Adrenal gland (tissue), 5 donors: Measurements from ENCODE around the gene FOXP3.

Source experiments
- POLR2A ChIP-seq, 2 donors: fragments of 450-650 bp; IDR thresholded peaks; one replicate each; pipeline ENCODE4 v1.6.1; 2017; ENCODE audit warnings: antibody characterized with exemption in 2 of 2, mild to moderate bottlenecking in 2 of 2, moderate library complexity in 1 of 2
- TF ChIP-seq, protein P1 (sequence below), 6 experiments: fragments of 450-650 bp in 4 of 6; fragments of 200-600 bp in 2 of 6; sonication (generic) in 1 of 6; IDR thresholded peaks; 1 replicate in 5 of 6; 2 replicates in 1 of 6; pipeline versions ENCODE4 v1.5.1 to v1.8.0; 2016 to 2021; ENCODE audit warnings: antibody characterized with exemption in 6 of 6, mild to moderate bottlenecking in 2 of 6, moderate library complexity in 1 of 6
- donor health status: DM: no; HTN: no; CAD: no.

DNA sequence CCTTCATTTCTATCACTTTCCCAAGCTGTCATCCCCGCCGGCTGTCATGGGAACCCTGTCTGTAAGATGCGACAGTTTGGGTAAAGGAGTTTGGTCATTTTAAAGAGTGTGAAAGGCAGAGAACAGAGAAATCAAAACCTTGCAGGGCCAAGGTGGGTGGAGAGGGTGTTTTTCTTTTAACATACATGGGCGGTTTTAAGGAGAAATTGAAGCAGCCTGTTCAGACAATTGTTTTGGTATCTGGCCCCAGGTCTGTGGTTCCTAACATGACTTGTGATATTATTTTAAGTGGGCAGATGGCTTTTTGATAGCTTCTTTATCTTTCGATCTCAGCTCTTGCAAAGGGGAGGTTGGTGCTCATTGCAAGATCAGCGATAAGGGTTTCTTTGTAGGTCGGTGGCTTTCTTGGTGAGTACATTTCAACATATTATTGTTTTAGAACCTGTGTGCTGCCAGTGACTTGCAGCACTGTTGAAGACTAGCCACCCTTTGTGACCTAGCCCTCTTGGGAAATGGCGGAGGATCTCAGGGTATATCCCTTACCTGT lies 8.7 kb upstream of the FOXP3 start:
- TF ChIP-seq, protein P1, sequence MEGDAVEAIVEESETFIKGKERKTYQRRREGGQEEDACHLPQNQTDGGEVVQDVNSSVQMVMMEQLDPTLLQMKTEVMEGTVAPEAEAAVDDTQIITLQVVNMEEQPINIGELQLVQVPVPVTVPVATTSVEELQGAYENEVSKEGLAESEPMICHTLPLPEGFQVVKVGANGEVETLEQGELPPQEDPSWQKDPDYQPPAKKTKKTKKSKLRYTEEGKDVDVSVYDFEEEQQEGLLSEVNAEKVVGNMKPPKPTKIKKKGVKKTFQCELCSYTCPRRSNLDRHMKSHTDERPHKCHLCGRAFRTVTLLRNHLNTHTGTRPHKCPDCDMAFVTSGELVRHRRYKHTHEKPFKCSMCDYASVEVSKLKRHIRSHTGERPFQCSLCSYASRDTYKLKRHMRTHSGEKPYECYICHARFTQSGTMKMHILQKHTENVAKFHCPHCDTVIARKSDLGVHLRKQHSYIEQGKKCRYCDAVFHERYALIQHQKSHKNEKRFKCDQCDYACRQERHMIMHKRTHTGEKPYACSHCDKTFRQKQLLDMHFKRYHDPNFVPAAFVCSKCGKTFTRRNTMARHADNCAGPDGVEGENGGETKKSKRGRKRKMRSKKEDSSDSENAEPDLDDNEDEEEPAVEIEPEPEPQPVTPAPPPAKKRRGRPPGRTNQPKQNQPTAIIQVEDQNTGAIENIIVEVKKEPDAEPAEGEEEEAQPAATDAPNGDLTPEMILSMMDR (IDR thresholded peaks at IDR 0.05), result no peak
- no peak for TF ChIP-seq POLR2A (IDR thresholded peaks at IDR 0.05)
